Keratinocyte (primary cell): Measurements from ENCODE around the gene PYY. TPM values are rescaled to one million over a fixed set of nuclear protein-coding genes. Genes with fewer than 3 reads are reported as not detected.

Source experiments
- DNase-seq: peaks from one replicate; pipeline ENCODE4 v3.0.0-alpha.2; 2011; ENCODE audit warnings: low read depth, missing footprints, low spot score
- FAIRE-seq: peaks from 2 replicates; lab custom pipeline; 2011; peaks lifted over from hg19 to GRCh38; lab: Jason Lieb, UNC
- H2AFZ ChIP-seq: 2 replicates; pipeline ENCODE4 v1.6.0; 2012; ENCODE audit warnings: low read length, control low read depth, inconsistent platforms; ENCODE audit not compliant: control insufficient read depth
- H3K27ac ChIP-seq: 2 replicates; pipeline ENCODE4 v1.5.1; 2011; ENCODE audit warnings: low read length; ENCODE audit not compliant: control insufficient read depth, insufficient read depth
- H3K27me3 ChIP-seq: 3 replicates; pipeline ENCODE4 v1.6.0; 2011; ENCODE audit warnings: low read length; ENCODE audit not compliant: control insufficient read depth, insufficient read depth; ENCODE audit errors: extremely low read depth
- H3K36me3 ChIP-seq, 2 experiments: 2 replicates in 1 of 2; 3 replicates in 1 of 2; pipeline ENCODE4 v1.5.1; 2011; ENCODE audit warnings: low read length in 2 of 2, mild to moderate bottlenecking in 1 of 2; ENCODE audit not compliant: control insufficient read depth in 2 of 2, insufficient read depth in 2 of 2; ENCODE audit errors: extremely low read depth in 1 of 2
- H3K4me1 ChIP-seq: 3 replicates; pipeline ENCODE4 v1.5.1; 2011; ENCODE audit warnings: low read length; ENCODE audit not compliant: control insufficient read depth, insufficient read depth; ENCODE audit errors: extremely low read depth
- H3K4me2 ChIP-seq: 3 replicates; pipeline ENCODE4 v1.6.0; 2011; ENCODE audit warnings: low read depth, low read length; ENCODE audit not compliant: control insufficient read depth, insufficient read depth; ENCODE audit errors: extremely low read depth
- H3K4me3 ChIP-seq, 3 experiments: fragments of 200-600 bp in 1 of 3; sonication (generic) in 1 of 3; 2 replicates in 2 of 3; 3 replicates in 1 of 3; pipeline ENCODE4 v1.5.1; 2011 to 2016; ENCODE audit warnings: low read length in 3 of 3, mild to moderate bottlenecking in 3 of 3, control low read depth in 2 of 3, inconsistent platforms in 1 of 3, low read depth in 1 of 3, mixed read lengths in 1 of 3, mixed run types in 1 of 3, moderate library complexity in 1 of 3; ENCODE audit not compliant: control insufficient read depth in 2 of 3, insufficient read depth in 2 of 3; ENCODE audit errors: extremely low read depth in 1 of 3
- H3K79me2 ChIP-seq: 2 replicates; pipeline ENCODE4 v1.6.0; 2012; ENCODE audit warnings: low read length; ENCODE audit not compliant: control insufficient read depth, insufficient read depth
- H3K9ac ChIP-seq: 3 replicates; pipeline ENCODE4 v1.6.0; 2011; ENCODE audit warnings: low read length; ENCODE audit not compliant: control insufficient read depth, insufficient read depth; ENCODE audit errors: extremely low read depth
- H3K9me1 ChIP-seq: 3 replicates; pipeline ENCODE4 v1.6.0; 2011; ENCODE audit warnings: low read length; ENCODE audit not compliant: control insufficient read depth, insufficient read depth; ENCODE audit errors: extremely low read depth
- H3K9me3 ChIP-seq: 2 replicates; pipeline ENCODE4 v1.5.1; 2012; ENCODE audit warnings: low read depth, low read length; ENCODE audit not compliant: control insufficient read depth
- H4K20me1 ChIP-seq: 3 replicates; pipeline ENCODE4 v1.6.0; 2011; ENCODE audit warnings: low read length; ENCODE audit not compliant: control insufficient read depth, insufficient read depth; ENCODE audit errors: extremely low read depth
- CTCF ChIP-seq, 3 experiments: IDR thresholded peaks in 1 of 3; conservative IDR thresholded peaks in 1 of 3; optimal IDR thresholded peaks in 1 of 3; 2 replicates in 2 of 3; 3 replicates in 1 of 3; pipeline versions ENCODE3 to v1.5.1; 2011; ENCODE audit warnings: low read length in 3 of 3, mild to moderate bottlenecking in 3 of 3, moderate library complexity in 2 of 3, control low read depth in 1 of 3, inconsistent platforms in 1 of 3; ENCODE audit not compliant: insufficient read depth in 2 of 3; ENCODE audit errors: extremely low read depth in 1 of 3
- EZH2 ChIP-seq: IDR thresholded peaks from one replicate; pipeline ENCODE4 v1.6.1; 2012; ENCODE audit warnings: inconsistent platforms, mild to moderate bottlenecking, low read length, moderate library complexity
- dilution Hi-C: fragments of 300-500 bp; cut with MboI; formaldehyde crosslinking; loops from one replicate; pipeline ENCODE4 v1.7.0; 2020; ENCODE audit warnings: low sequenced_read_pairs; ENCODE audit not compliant: extremely low pct_ligation_motif_present
- polyA plus RNA-seq, 5 experiments: library from polyadenylated mRNA; depleted of rRNA in 3 of 5; stranded (reverse) in 3 of 5; stranded (forward) in 1 of 5; unstranded in 1 of 5; fragments of >200 nt; gene quantifications; 1 replicate in 1 of 5; 2 replicates in 3 of 5; 3 replicates in 1 of 5; pipeline versions ENCODE4 v1.2.1 to v1.2.3, GENCODE V29; 2011 to 2012; ENCODE audit warnings: missing spikeins in 2 of 5, low read depth in 1 of 5, low replicate concordance in 1 of 5

PYY gene
- polyA plus RNA-seq, 1 donor (not counting 4 experiments of a cell fraction or from before 2014, with no cell fraction given) = not detected

- Histone ChIP-seq H3K9ac (no peak overlapping the region), H3K4me2 (peak overlapping the region; percentile 60), H2AFZ (peak overlapping the region; percentile 30), H3K4me1 (no peaks in the 10 kb centered on the region), H3K9me1 (no peaks in the 10 kb centered on the region), H3K36me3 (no peaks in the 10 kb centered on the region), H3K27me3 (peaks cover 43% of the 10 kb centered on the region), H3K79me2 (no peaks in the 10 kb centered on the region), H3K27ac (no peak overlapping the region), H4K20me1 (no peaks in the 10 kb centered on the region), H3K4me3 (peak overlapping the region; percentile 20 to 46 (median 35)), H3K9me3 (no peaks in the 10 kb centered on the region)
- DNase-seq (no peak), FAIRE-seq (no peak)
- TF ChIP-seq EZH2 (no peak), CTCF (optimal IDR thresholded peaks at IDR 0.05 in 1 of 3, IDR thresholded peaks at IDR 0.05 in 1 of 3, conservative IDR thresholded peaks at IDR 0.05 in 1 of 3; ENCODE audit: extremely low read depth in 1 of 3, insufficient read depth in 2 of 3, low read length in 3 of 3) (peak; percentile 13 to 39 (median 31))
- dilution Hi-C loops = no loop called here
These were observed 30.0 kb upstream of the PYY start for GRCh38 chr17:43983515-43984411.

DNA sequence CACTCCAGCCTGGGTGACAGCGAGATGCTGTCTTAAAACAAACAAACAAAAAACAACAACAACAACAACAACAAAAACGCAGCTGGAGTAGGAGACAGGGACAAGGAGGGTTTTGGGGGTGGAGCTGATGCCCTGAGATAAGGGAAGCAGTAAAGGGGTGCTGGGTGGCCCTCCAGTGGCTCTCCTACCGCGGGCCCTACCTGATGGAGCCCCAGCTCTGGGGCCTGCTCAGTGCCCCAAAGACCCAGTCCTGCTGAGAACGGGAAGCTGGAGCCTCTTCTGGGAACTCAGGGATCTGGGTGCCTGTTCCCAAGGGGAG lies 29.4 kb upstream of the PYY start:
- H3K9me1 ChIP-seq = no peaks in the 10 kb centered on the region
- dilution Hi-C loops = no loop called here
- no peak for DNase-seq
- H4K20me1 ChIP-seq = no peaks in the 10 kb centered on the region
- TF ChIP-seq EZH2 (no peak), CTCF (optimal IDR thresholded peaks at IDR 0.05 in 1 of 3, IDR thresholded peaks at IDR 0.05 in 1 of 3, conservative IDR thresholded peaks at IDR 0.05 in 1 of 3; ENCODE audit: extremely low read depth in 1 of 3, insufficient read depth in 2 of 3, low read length in 3 of 3) (no peak)
- FAIRE-seq = no peak
- no peaks in the 10 kb centered on the region for H3K4me1 ChIP-seq
- H3K27me3 ChIP-seq = peaks cover 49% of the 10 kb centered on the region
- H2AFZ ChIP-seq = no peak overlapping the region
- peak overlapping the region in 1 of 3 experiments; percentile 46 for H3K4me3 ChIP-seq
- H3K9me3 ChIP-seq = no peaks in the 10 kb centered on the region
- H3K36me3 ChIP-seq = no peaks in the 10 kb centered on the region
- no peaks in the 10 kb centered on the region for H3K79me2 ChIP-seq
- H3K9ac ChIP-seq = no peak overlapping the region
- H3K4me2 ChIP-seq = peak overlapping the region; percentile 60
- H3K27ac ChIP-seq = no peak overlapping the region
